Pancreas (tissue), 10 donors: Measurements from ENCODE around the gene RAB34. TPM values are rescaled to one million over a fixed set of nuclear protein-coding genes. Genes with fewer than 3 reads are reported as not detected.

Experiments
- ATAC-seq, 4 donors: fragments of 200-7000 bp; cut with Tn5 transposase; one replicate each; pipeline versions ENCODE4 v1.8.0 to v1.9.1; 2020; ENCODE audit warnings: mild to moderate bottlenecking in 4 of 4, moderate library complexity in 4 of 4
- DNase-seq, 6 donors: peaks; one replicate each; pipeline ENCODE4 v3.0.0-alpha.2; 2020
- FAIRE-seq: peaks from 2 replicates; lab custom pipeline; 2012; peaks lifted over from hg19 to GRCh38; lab: Jason Lieb, UNC
- H3K27ac ChIP-seq, 4 donors: fragments of 200-600 bp; sonication (generic); 1 replicate in 3 of 4; 2 replicates in 1 of 4; pipeline versions ENCODE4 v1.5.0 to v1.8.0; 2020
- H3K27me3 ChIP-seq, 4 donors: fragments of 200-600 bp; one replicate each; pipeline ENCODE4 v1.8.0; 2021
- H3K36me3 ChIP-seq, 3 donors: fragments of 200-600 bp; sonication (generic) in 1 of 3; one replicate each; pipeline versions ENCODE4 v1.5.0 to v1.8.0; 2020 to 2021
- H3K4me1 ChIP-seq, 3 donors: fragments of 200-600 bp; one replicate each; pipeline ENCODE4 v1.8.0; 2021
- H3K4me3 ChIP-seq, 4 donors: fragments of 200-600 bp; sonication (generic) in 2 of 4; one replicate each; pipeline versions ENCODE4 v1.5.0 to v1.8.0; 2020 to 2021
- H3K9me3 ChIP-seq, 4 donors: fragments of 200-600 bp; one replicate each; pipeline ENCODE4 v1.8.0; 2021
- WGBS, 2 donors: extraction: QIAGEN DNeasy Blood & Tissue Kit; methylation state at CpG; one replicate each; pipeline ENCODE4 v1.1.7; 2013; 5-methylcytosine and 5-hydroxymethylcytosine counted together
- intact Hi-C, 3 donors: fragments of 100-400 bp; cut with DNase I; formaldehyde crosslinking; loops; one replicate each; pipeline versions ENCODE4 v1.11.1 to v1.14.2; 2022
- polyA plus RNA-seq, 2 donors: library from polyadenylated mRNA; stranded (reverse); fragments of 200-250 nt; gene quantifications; one replicate each; pipeline ENCODE4 v1.2.3, GENCODE V29; 2013
- total RNA-seq, 6 donors: library from RNA; stranded (reverse); fragmentation: NEBNext Ultra II Directional in 4 of 6; extraction: Animal tissue kit (Norgen Biotek cat#: 25700) in 4 of 6; gene quantifications; one replicate each; pipeline versions ENCODE4 v1.2.1 to v1.2.4, GENCODE V29; 2021 to 2023
- TF ChIP-seq, protein P1 (sequence below), 4 donors: fragments of 200-600 bp; sonication (generic) in 3 of 4; IDR thresholded peaks; one replicate each; pipeline versions ENCODE4 v1.5.0 to v1.8.0; 2021; ENCODE audit warnings: antibody characterized with exemption in 4 of 4
- donor health status: healthy with polysubstance abuse.
- donor health status: DM: no; HTN: no; CAD: no; lungs with moderate emphysema.
- donor health status: DM: no; HTN: no; CAD: no.
- donor health status: control.
- donor health status: control.
- donor health status: Bipolar disorder and iron deficiency.
- donor health status: DM: yes; HTN: yes; CAD: no.
- donor health status: DM: no; HTN: no; CAD: no.
- donor health status: DM: no; HTN: no; CAD: no.
- donor health status: DM: yes; HTN: yes; CAD: no.

The RAB34 gene
- total and polyA plus RNA-seq, 8 donors = 0.94 to 17.7 (median 7.1) TPM

GRCh38 chr17:28675980-28676379 lies 41.7 kb downstream of the RAB34 start:
- Histone ChIP-seq H3K4me1 (no peaks in the 10 kb centered on the region), H3K36me3 (peaks cover 9 to 91% (median 63%) of the 10 kb centered on the region in 3 donors), H3K27ac (no peak overlapping the region), H3K4me3 (no peak overlapping the region), H3K27me3 (no peaks in the 10 kb centered on the region), H3K9me3 (no peaks in the 10 kb centered on the region)
- intact Hi-C loops = no loop called here
- FAIRE-seq (no peak), ATAC-seq (peak in 3 of 4 donors; percentile 40 to 64 (median 44)), DNase-seq (no peak)
- TF ChIP-seq, protein P1, sequence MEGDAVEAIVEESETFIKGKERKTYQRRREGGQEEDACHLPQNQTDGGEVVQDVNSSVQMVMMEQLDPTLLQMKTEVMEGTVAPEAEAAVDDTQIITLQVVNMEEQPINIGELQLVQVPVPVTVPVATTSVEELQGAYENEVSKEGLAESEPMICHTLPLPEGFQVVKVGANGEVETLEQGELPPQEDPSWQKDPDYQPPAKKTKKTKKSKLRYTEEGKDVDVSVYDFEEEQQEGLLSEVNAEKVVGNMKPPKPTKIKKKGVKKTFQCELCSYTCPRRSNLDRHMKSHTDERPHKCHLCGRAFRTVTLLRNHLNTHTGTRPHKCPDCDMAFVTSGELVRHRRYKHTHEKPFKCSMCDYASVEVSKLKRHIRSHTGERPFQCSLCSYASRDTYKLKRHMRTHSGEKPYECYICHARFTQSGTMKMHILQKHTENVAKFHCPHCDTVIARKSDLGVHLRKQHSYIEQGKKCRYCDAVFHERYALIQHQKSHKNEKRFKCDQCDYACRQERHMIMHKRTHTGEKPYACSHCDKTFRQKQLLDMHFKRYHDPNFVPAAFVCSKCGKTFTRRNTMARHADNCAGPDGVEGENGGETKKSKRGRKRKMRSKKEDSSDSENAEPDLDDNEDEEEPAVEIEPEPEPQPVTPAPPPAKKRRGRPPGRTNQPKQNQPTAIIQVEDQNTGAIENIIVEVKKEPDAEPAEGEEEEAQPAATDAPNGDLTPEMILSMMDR (IDR thresholded peaks at IDR 0.05) = no peak
- 79 to 82% methylated on average over 7 of the region's 7 CpGs for WGBS, 2 donors

GRCh38 chr17:28675490-28675889 lies 42.2 kb downstream of the RAB34 start:
- Histone ChIP-seq H3K4me1 (no peaks in the 10 kb centered on the region), H3K4me3 (no peak overlapping the region), H3K27ac (no peak overlapping the region), H3K27me3 (no peaks in the 10 kb centered on the region), H3K9me3 (no peaks in the 10 kb centered on the region), H3K36me3 (peaks cover 9 to 93% (median 61%) of the 10 kb centered on the region in 3 donors)
- intact Hi-C loops = no loop called here
- DNase-seq (no peak), FAIRE-seq (no peak), ATAC-seq (no peak)
- TF ChIP-seq, protein P1 (IDR thresholded peaks at IDR 0.05) = no peak
- 89 to 94% methylated on average over 3 of the region's 3 CpGs for WGBS, 2 donors

DNA sequence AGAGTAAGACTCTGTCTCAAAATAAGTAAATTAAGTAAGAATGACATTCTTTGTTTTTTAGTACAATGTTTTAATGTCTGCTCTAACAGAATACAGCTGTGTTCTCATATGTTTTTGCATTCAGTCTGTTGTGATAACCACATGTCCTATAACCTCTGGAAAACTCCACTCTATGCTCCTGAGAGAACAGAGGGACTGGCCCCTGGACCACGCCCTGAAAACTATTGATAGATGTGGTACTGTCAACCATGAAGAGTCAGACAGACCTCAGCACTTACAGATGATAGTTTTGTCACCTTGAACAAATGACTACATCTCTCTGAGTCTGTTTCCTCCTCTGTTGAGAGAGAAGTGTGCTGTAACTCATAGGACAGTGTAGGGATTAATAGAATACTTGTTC lies 47.8 kb downstream of the RAB34 start:
- Histone ChIP-seq H3K27me3 (no peaks in the 10 kb centered on the region), H3K9me3 (no peaks in the 10 kb centered on the region), H3K4me1 (no peaks in the 10 kb centered on the region), H3K27ac (no peak overlapping the region), H3K4me3 (no peak overlapping the region), H3K36me3 (peaks cover 3 to 59% (median 25%) of the 10 kb centered on the region in 3 donors)
- ATAC-seq (no peak), DNase-seq (no peak), FAIRE-seq (no peak)
- intact Hi-C loops = loop anchor here in 1 of 3 donors (10.0 kb wide), 1 partner anchor 245 kb away; no protein-coding TSS in a partner anchor
- TF ChIP-seq, protein P1 (IDR thresholded peaks at IDR 0.05) = no peak
- 87 to 96% methylated on average over 1 of the region's 1 CpG for WGBS, 2 donors

DNA sequence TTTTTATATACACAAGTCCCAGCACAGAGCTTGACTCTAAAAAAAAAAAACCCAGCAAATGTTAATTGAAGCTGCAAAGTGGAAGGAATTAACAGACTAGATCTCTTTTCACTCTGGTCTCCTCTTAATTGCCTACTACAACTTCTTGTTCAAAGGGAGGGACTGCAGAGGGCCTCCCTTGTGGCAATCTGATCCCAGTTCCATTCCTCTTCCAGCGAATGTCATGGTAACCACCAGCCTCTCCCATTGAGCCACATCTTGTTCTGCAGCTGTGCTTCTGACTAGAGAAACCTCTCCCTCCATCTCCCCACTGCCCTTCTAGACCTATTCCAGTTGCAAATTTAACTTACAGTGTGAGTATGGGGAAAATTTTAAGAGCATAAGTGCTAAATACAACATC lies 49.8 kb downstream of the RAB34 start:
- Histone ChIP-seq H3K36me3 (peaks cover 0 to 39% (median 7%) of the 10 kb centered on the region in 3 donors), H3K4me3 (no peak overlapping the region), H3K27ac (no peak overlapping the region), H3K27me3 (no peaks in the 10 kb centered on the region), H3K4me1 (peaks cover 7 to 18% (median 12%) of the 10 kb centered on the region in 3 donors), H3K9me3 (no peaks in the 10 kb centered on the region)
- intact Hi-C loops = loop anchor here in 1 of 3 donors (10.0 kb wide), 1 partner anchor 247 kb away; no protein-coding TSS in a partner anchor
- DNase-seq = no peak
- no peak for ATAC-seq
- FAIRE-seq = no peak
- TF ChIP-seq, protein P1 (IDR thresholded peaks at IDR 0.05) = no peak
- 84 to 96% methylated on average over 1 of the region's 1 CpG for WGBS, 2 donors

GRCh38 chr17:28665994-28666393 lies 51.7 kb downstream of the RAB34 start:
- no peak for ATAC-seq
- DNase-seq = no peak
- Histone ChIP-seq H3K4me3 (no peak overlapping the region), H3K27me3 (no peaks in the 10 kb centered on the region), H3K27ac (no peak overlapping the region), H3K9me3 (no peaks in the 10 kb centered on the region), H3K36me3 (peaks cover 0 to 20% (median under 1%) of the 10 kb centered on the region in 3 donors), H3K4me1 (peaks cover 10 to 23% (median 12%) of the 10 kb centered on the region in 3 donors)
- WGBS, 2 donors = 76 to 81% methylated on average over 2 of the region's 2 CpGs
- FAIRE-seq = no peak
- TF ChIP-seq, protein P1 (IDR thresholded peaks at IDR 0.05) = no peak
- intact Hi-C loops = loop anchor here in 1 of 3 donors (10.0 kb wide), 1 partner anchor 249 kb away; no protein-coding TSS in a partner anchor
